ENCODE data around the gene FBXO47. TPM values are rescaled to one million over a fixed set of nuclear protein-coding genes. Genes with fewer than 3 reads are reported as not detected.

The FBXO47 gene
- total and polyA plus RNA-seq, 9 of the 15 experiments (the other 6 are each of a cell fraction or from before 2014, with no cell fraction given), result not detected

DNA sequence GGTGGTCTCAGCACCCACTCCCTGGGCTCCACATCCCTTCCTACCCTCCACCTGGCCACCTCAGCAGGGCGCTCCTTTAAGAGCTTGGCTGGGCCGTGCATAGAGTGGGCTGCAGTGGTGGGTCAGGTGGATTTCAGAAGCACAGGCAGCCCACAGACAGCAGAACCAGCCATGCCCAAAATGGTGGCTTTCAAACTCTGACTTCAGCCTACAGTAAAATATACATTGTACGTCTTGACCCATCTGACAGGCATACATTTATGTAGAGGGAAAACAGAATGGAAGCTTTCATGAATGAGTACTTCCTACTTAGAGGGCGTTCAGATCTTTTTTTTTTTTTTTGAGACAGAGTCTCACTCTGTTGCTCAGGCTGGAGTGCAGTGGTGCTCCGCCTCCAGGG lies 67.8 kb downstream of the FBXO47 start:
- no peak for DNase-seq (ENCODE audit: extremely low read depth in 1 of 4, low spot score in 3 of 4)
- Histone ChIP-seq H3K79me2 (ENCODE audit: control insufficient read depth, insufficient read depth, low read length) (peaks cover 26% of the 10 kb centered on the region), H3K4me2 (ENCODE audit: insufficient read depth, low read length) (no peak overlapping the region), H3K27me3 (ENCODE audit: control insufficient read depth in 2 of 2, insufficient read depth in 2 of 2, low read length in 2 of 2) (no peaks in the 10 kb centered on the region), H3K9me3 (replicated peaks; ENCODE audit: control insufficient read depth, insufficient read depth, low read depth, low read length) (no peaks in the 10 kb centered on the region), H3K9me1 (ENCODE audit: control insufficient read depth, insufficient read depth, low read length) (no peaks in the 10 kb centered on the region), H2AFZ (ENCODE audit: low read depth, low read length) (no peak overlapping the region), H3K9ac (ENCODE audit: insufficient read depth in 1 of 2, low read depth in 2 of 2, low read length in 2 of 2) (peak overlapping the region in 1 of 2 experiments; percentile 79; a peak in 2 of 4 replicates), H3K27ac (ENCODE audit: extremely low read depth, low read depth, low read length) (peak overlapping the region; percentile 62; the same call in 2 of the 3 replicates), H3K36me3 (ENCODE audit: control insufficient read depth, insufficient read depth, low read length) (peaks cover 72% of the 10 kb centered on the region), H3K4me1 (replicated peaks in 1 of 2; ENCODE audit: control insufficient read depth in 2 of 2, insufficient read depth in 2 of 2, low read length in 2 of 2) (peaks cover 40 to 45% of the 10 kb centered on the region in 2 experiments), H4K20me1 (replicated peaks; ENCODE audit: control insufficient read depth, insufficient read depth, low read length) (peaks cover 24% of the 10 kb centered on the region), H3K4me3 (no peak overlapping the region)
- 96% methylated on average over 4 of the region's 5 CpGs for WGBS (ENCODE audit: insufficient coverage, low coverage, missing lambda C conversion rate)
- intact Hi-C loops (cut with micrococcal nuclease) (no loop called here), in situ Hi-C loops (cut with MboI) (no loop called here)
- TF ChIP-seq, protein P1, sequence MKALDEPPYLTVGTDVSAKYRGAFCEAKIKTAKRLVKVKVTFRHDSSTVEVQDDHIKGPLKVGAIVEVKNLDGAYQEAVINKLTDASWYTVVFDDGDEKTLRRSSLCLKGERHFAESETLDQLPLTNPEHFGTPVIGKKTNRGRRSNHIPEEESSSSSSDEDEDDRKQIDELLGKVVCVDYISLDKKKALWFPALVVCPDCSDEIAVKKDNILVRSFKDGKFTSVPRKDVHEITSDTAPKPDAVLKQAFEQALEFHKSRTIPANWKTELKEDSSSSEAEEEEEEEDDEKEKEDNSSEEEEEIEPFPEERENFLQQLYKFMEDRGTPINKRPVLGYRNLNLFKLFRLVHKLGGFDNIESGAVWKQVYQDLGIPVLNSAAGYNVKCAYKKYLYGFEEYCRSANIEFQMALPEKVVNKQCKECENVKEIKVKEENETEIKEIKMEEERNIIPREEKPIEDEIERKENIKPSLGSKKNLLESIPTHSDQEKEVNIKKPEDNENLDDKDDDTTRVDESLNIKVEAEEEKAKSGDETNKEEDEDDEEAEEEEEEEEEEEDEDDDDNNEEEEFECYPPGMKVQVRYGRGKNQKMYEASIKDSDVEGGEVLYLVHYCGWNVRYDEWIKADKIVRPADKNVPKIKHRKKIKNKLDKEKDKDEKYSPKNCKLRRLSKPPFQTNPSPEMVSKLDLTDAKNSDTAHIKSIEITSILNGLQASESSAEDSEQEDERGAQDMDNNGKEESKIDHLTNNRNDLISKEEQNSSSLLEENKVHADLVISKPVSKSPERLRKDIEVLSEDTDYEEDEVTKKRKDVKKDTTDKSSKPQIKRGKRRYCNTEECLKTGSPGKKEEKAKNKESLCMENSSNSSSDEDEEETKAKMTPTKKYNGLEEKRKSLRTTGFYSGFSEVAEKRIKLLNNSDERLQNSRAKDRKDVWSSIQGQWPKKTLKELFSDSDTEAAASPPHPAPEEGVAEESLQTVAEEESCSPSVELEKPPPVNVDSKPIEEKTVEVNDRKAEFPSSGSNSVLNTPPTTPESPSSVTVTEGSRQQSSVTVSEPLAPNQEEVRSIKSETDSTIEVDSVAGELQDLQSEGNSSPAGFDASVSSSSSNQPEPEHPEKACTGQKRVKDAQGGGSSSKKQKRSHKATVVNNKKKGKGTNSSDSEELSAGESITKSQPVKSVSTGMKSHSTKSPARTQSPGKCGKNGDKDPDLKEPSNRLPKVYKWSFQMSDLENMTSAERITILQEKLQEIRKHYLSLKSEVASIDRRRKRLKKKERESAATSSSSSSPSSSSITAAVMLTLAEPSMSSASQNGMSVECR (CRISPR knock-in tag; IDR thresholded peaks at IDR 0.05), result no peak
- TF ChIP-seq RBM14 (IDR thresholded peaks at IDR 0.05; ENCODE audit: borderline replicate concordance, insufficient read depth, low read depth, low read length), result no peak
- no peak for TF ChIP-seq TCF7 (IDR thresholded peaks at IDR 0.05; ENCODE audit: borderline replicate concordance)
- no peak for TF ChIP-seq CEBPB (tag; IDR thresholded peaks at IDR 0.05)
- TF ChIP-seq HLTF (IDR thresholded peaks at IDR 0.05), result no peak
- TF ChIP-seq PHB2 (IDR thresholded peaks at IDR 0.05; ENCODE audit: low read depth), result no peak
- TF ChIP-seq CBX1 (IDR thresholded peaks at IDR 0.05; ENCODE audit: low read depth), result no peak
- TF ChIP-seq PCBP2 (IDR thresholded peaks at IDR 0.05; ENCODE audit: low read depth, low read length, poor library complexity, severe bottlenecking), result no peak
- no peak for ATAC-seq
- ChIA-PET POLR2A (interaction anchor here (2.4 kb wide), 1 partner anchor 12 kb away, joined by 9 read pairs; no protein-coding TSS in a partner anchor), CTCF (ENCODE audit: low intra/inter-chr PET ratio) (no interaction called here)
- BruUV-seq (replicated peaks), result no TSS peak
- no peak for FAIRE-seq

All from K562 (cell line).